OCI-LY3 (cell line): ENCODE results near the gene IL2RA.
A peak's percentile ranks its signal among the peaks of the same experiment; 100 is the strongest.

ENCODE experiments used
- EZH2phosphoT487 ChIP-seq: fragments of 200-600 bp; shearing (Covaris generic); IDR thresholded peaks from 2 replicates; pipeline ENCODE4 v1.6.1; 2018; ENCODE audit warnings: antibody characterized with exemption, mixed run types, low read depth
- TF ChIP-seq, protein P1 (sequence below): fragments of 200-600, 300-600 bp; sonication (generic); IDR thresholded peaks from 2 replicates; pipeline ENCODE4 v1.5.1; 2014; ENCODE audit warnings: antibody characterized with exemption, low read length, low read depth

DNA sequence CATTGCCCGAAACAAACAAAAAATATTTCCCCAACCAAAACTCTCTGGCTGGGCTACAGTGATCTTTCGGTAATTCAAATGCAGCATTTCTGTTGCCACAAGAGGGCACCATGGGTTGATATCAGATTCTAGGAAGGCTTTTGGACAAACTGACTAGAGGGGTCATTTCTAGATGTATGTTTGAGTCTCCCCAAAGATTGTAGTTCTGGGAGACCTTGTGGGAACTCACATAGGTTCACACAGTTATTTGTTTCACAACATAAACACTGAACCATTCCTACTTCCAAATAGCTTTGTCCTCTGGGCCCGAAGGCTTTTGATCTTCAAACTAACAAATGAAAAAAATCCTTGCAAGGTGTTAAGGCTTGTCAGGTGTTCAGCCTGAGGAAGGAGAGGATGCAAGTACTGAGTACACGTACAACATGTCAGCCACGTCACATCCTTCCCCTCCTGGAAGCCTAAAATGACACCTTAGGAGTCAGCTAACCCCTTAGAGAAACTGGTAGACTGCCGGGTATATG, 47.9 kb downstream of the IL2RA start:
- TF ChIP-seq, protein P1, sequence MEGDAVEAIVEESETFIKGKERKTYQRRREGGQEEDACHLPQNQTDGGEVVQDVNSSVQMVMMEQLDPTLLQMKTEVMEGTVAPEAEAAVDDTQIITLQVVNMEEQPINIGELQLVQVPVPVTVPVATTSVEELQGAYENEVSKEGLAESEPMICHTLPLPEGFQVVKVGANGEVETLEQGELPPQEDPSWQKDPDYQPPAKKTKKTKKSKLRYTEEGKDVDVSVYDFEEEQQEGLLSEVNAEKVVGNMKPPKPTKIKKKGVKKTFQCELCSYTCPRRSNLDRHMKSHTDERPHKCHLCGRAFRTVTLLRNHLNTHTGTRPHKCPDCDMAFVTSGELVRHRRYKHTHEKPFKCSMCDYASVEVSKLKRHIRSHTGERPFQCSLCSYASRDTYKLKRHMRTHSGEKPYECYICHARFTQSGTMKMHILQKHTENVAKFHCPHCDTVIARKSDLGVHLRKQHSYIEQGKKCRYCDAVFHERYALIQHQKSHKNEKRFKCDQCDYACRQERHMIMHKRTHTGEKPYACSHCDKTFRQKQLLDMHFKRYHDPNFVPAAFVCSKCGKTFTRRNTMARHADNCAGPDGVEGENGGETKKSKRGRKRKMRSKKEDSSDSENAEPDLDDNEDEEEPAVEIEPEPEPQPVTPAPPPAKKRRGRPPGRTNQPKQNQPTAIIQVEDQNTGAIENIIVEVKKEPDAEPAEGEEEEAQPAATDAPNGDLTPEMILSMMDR, result peak; percentile 79
- no peak for TF ChIP-seq EZH2phosphoT487
